ENCODE data around the gene LMAN2L.

LMAN2L gene

GRCh38 chr2:96665083-96665569 lies 74.7 kb downstream of the LMAN2L start:
- Mint-ChIP-seq H3K9me3 (no peaks in the 10 kb centered on the region), H3K27ac (peak overlapping the region; percentile 27), H3K4me3 (no peak overlapping the region), H3K4me1 (no peaks in the 10 kb centered on the region), H3K36me3 (no peaks in the 10 kb centered on the region)
- DNase-seq (ENCODE audit: low spot score in 2 of 2) (no peak), ATAC-seq (no peak)

GRCh38 chr2:96664366-96664925 lies 75.4 kb downstream of the LMAN2L start:
- no peak for ATAC-seq
- Mint-ChIP-seq H3K36me3 (no peaks in the 10 kb centered on the region), H3K27ac (no peak overlapping the region), H3K4me1 (no peaks in the 10 kb centered on the region), H3K9me3 (no peaks in the 10 kb centered on the region), H3K4me3 (no peak overlapping the region)
- DNase-seq (ENCODE audit: low spot score in 2 of 2): no peak

- no peak for DNase-seq (ENCODE audit: low spot score in 2 of 2)
- Mint-ChIP-seq H3K4me1 (no peaks in the 10 kb centered on the region), H3K36me3 (no peaks in the 10 kb centered on the region), H3K4me3 (no peak overlapping the region), H3K27ac (no peak overlapping the region), H3K9me3 (no peaks in the 10 kb centered on the region)
- ATAC-seq: no peak
Measured at GRCh38 chr2:96663829-96664228, 76.0 kb downstream of the LMAN2L start.

GRCh38 chr2:96663177-96663576 lies 76.7 kb downstream of the LMAN2L start:
- Mint-ChIP-seq H3K9me3 (no peaks in the 10 kb centered on the region), H3K27ac (no peak overlapping the region), H3K4me3 (no peak overlapping the region), H3K4me1 (no peaks in the 10 kb centered on the region), H3K36me3 (no peaks in the 10 kb centered on the region)
- ATAC-seq (no peak), DNase-seq (ENCODE audit: low spot score in 2 of 2) (no peak)

- no peaks in the 10 kb centered on the region for H3K36me3 Mint-ChIP-seq
- DNase-seq (ENCODE audit: low spot score in 2 of 2): no peak
- no peaks in the 10 kb centered on the region for H3K9me3 Mint-ChIP-seq
- no peak overlapping the region for H3K4me3 Mint-ChIP-seq
- H3K27ac Mint-ChIP-seq: no peak overlapping the region
- no peak for ATAC-seq
- H3K4me1 Mint-ChIP-seq: no peaks in the 10 kb centered on the region
Measured at GRCh38 chr2:96662360-96662759, 77.5 kb downstream of the LMAN2L start.

- no peak overlapping the region for H3K4me3 Mint-ChIP-seq
- H3K9me3 Mint-ChIP-seq: no peaks in the 10 kb centered on the region
- DNase-seq (ENCODE audit: low spot score in 2 of 2) (no peak), ATAC-seq (no peak)
- H3K4me1 Mint-ChIP-seq: no peaks in the 10 kb centered on the region
- no peaks in the 10 kb centered on the region for H3K36me3 Mint-ChIP-seq
- no peak overlapping the region for H3K27ac Mint-ChIP-seq
Measured at GRCh38 chr2:96661324-96661723, 78.5 kb downstream of the LMAN2L start.

GRCh38 chr2:96656540-96656939 lies 83.3 kb downstream of the LMAN2L start:
- no peaks in the 10 kb centered on the region for H3K9me3 Mint-ChIP-seq
- DNase-seq (ENCODE audit: low spot score in 2 of 2) (no peak), ATAC-seq (no peak)
- no peak overlapping the region for H3K4me3 Mint-ChIP-seq
- H3K4me1 Mint-ChIP-seq: no peaks in the 10 kb centered on the region
- no peak overlapping the region for H3K27ac Mint-ChIP-seq
- H3K36me3 Mint-ChIP-seq: no peaks in the 10 kb centered on the region
